HG03139 (cell line): Measurements from ENCODE around the gene NKX2-1.

Experiments used
- ATAC-seq: cut with Tn5 transposase; IDR thresholded peaks from one replicate; pipeline ENCODE4 v1.9.1; 2021; ENCODE audit not compliant: unreplicated experiment

NKX2-1 gene

GRCh38 chr14:36518031-36518585 is 1.9 kb downstream of the NKX2-1 start:
- ATAC-seq: no peak

GRCh38 chr14:36517242-36518030 is 2.6 kb downstream of the NKX2-1 start:
- no peak for ATAC-seq

GRCh38 chr14:36516719-36517241 is 3.3 kb downstream of the NKX2-1 start:
- no peak for ATAC-seq

- no peak for ATAC-seq
These were observed 3.9 kb downstream of the NKX2-1 start for GRCh38 chr14:36515896-36516718.

- ATAC-seq: no peak
These were observed 4.9 kb downstream of the NKX2-1 start for GRCh38 chr14:36515105-36515593.

- ATAC-seq: no peak
These were observed 5.5 kb downstream of the NKX2-1 start for GRCh38 chr14:36514278-36515104.

GRCh38 chr14:36513451-36514277 is 6.4 kb downstream of the NKX2-1 start:
- ATAC-seq: no peak

- no peak for ATAC-seq
These were observed 7.0 kb downstream of the NKX2-1 start for GRCh38 chr14:36513012-36513420.

GRCh38 chr14:36512585-36513003 is 7.4 kb downstream of the NKX2-1 start:
- no peak for ATAC-seq

- no peak for ATAC-seq
These were observed 7.9 kb downstream of the NKX2-1 start for GRCh38 chr14:36511981-36512584.

GRCh38 chr14:36510874-36511273 is 9.2 kb downstream of the NKX2-1 start:
- no peak for ATAC-seq

GRCh38 chr14:36510078-36510799 is 9.8 kb downstream of the NKX2-1 start:
- ATAC-seq: no peak

- ATAC-seq: no peak
These were observed 10.7 kb downstream of the NKX2-1 start for GRCh38 chr14:36509069-36509917.

- no peak for ATAC-seq
These were observed 11.5 kb downstream of the NKX2-1 start for GRCh38 chr14:36508418-36509068.

GRCh38 chr14:36507847-36508417 is 12.1 kb downstream of the NKX2-1 start:
- no peak for ATAC-seq

GRCh38 chr14:36506732-36507614 is 13.1 kb downstream of the NKX2-1 start:
- ATAC-seq: no peak
